HEK293T (cell line): ENCODE measurements around the gene CCDC175.

Experiments
- CTCF ChIA-PET: fragments of 350-600 bp; formaldehyde crosslinking; extraction: SDS; loops from one replicate; lab custom pipeline; 2021; ENCODE audit warnings: antibody characterized with exemption, inconsistent platforms; lab: Yijun Ruan, JAX
- POLR2A ChIA-PET: fragments of 350-600 bp; formaldehyde crosslinking; extraction: SDS; loops from one replicate; lab custom pipeline; 2020; ENCODE audit warnings: antibody characterized with exemption, inconsistent platforms; lab: Yijun Ruan, JAX
- DNase-seq: peaks from one replicate; pipeline ENCODE4 v3.0.0; 2012; ENCODE audit warnings: mixed read lengths; ENCODE audit errors: extremely low spot score
- BHLHE40 ChIP-seq: fragments of 450-650 bp; IDR thresholded peaks from 2 replicates; pipeline ENCODE4 v1.6.1; 2016; ENCODE audit warnings: mild to moderate bottlenecking, moderate library complexity, borderline replicate concordance
- ELF4 ChIP-seq: fragments of 450-650 bp; IDR thresholded peaks from 2 replicates; pipeline ENCODE4 v1.6.1; 2017; ENCODE audit warnings: antibody characterized with exemption
- FOXK2 ChIP-seq: fragments of 450-650 bp; IDR thresholded peaks from 2 replicates; pipeline ENCODE4 v1.6.1; 2016; ENCODE audit warnings: mild to moderate bottlenecking

CCDC175 gene

GRCh38 chr14:59455411-59455810 lies 121.2 kb downstream of the CCDC175 start:
- ChIA-PET POLR2A (no interaction called here), CTCF (no interaction called here)
- no peak for DNase-seq
- TF ChIP-seq FOXK2 (no peak), BHLHE40 (no peak), ELF4 (no peak)
